ENCODE measurements around the gene RAI14. TPM values are rescaled to one million over a fixed set of nuclear protein-coding genes. Genes with fewer than 3 reads are reported as not detected.

The RAI14 gene
- total RNA-seq, 1 donor from 2014 or later: 307 TPM

DNA sequence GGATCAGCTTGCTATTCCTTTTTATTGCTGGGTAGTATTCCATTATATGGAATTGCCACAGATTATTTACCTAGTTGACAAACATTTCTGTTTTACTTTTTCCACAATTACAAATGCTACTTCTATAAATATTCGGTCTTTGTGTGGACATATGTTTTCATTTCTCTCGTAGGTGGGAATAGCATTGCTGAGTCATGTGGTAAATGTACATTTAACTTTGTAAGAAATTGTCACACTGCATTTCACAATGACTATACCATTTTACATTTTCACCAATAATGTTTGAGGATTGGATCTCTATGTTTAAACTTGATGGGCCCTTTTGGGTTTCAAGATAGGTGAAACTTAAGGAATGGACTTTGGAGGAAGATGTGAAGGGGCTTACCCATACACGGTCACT lies 19.7 kb downstream of the RAI14 start:
- Histone ChIP-seq H3K27ac (ENCODE audit: low read depth, low read length) (peak overlapping the region; percentile 99), H3K9ac (ENCODE audit: low read length) (peak overlapping the region; percentile 66), H2AFZ (ENCODE audit: low read depth, low read length) (no peak overlapping the region), H3K36me3 (ENCODE audit: insufficient read depth, low read length) (peaks cover 10% of the 10 kb centered on the region), H3K9me3 (ENCODE audit: insufficient read depth, low read depth, low read length) (no peaks in the 10 kb centered on the region), H3K4me3 (ENCODE audit: insufficient read depth, low read depth, low read length) (no peak overlapping the region), H3K27me3 (ENCODE audit: insufficient read depth, low read length) (no peaks in the 10 kb centered on the region), H4K20me1 (ENCODE audit: insufficient read depth, low read length) (peaks cover 39% of the 10 kb centered on the region), H3K4me1 (ENCODE audit: insufficient read depth, low read length) (peaks cover 51% of the 10 kb centered on the region), H3K79me2 (ENCODE audit: insufficient read depth, low read length) (peaks cover 98% of the 10 kb centered on the region), H3K4me2 (ENCODE audit: low read length) (peak overlapping the region; percentile 59)
- peak overlapping the region; percentile 56 for H3K4me3 Mint-ChIP-seq (ENCODE audit: unreplicated experiment)
- H3K4me1 Mint-ChIP-seq (ENCODE audit: low read depth, unreplicated experiment): peaks cover 62% of the 10 kb centered on the region
- H3K36me3 Mint-ChIP-seq (ENCODE audit: low read depth, unreplicated experiment): peaks cover 27% of the 10 kb centered on the region
- FAIRE-seq: no peak
- H3K27me3 Mint-ChIP-seq (ENCODE audit: low read depth, unreplicated experiment): no peaks in the 10 kb centered on the region
- H3K27ac Mint-ChIP-seq (ENCODE audit: unreplicated experiment): peak overlapping the region; percentile 51
- no peaks in the 10 kb centered on the region for H3K9me3 Mint-ChIP-seq (ENCODE audit: unreplicated experiment)
- no peak for TF ChIP-seq EZH2 (IDR thresholded peaks at IDR 0.05; ENCODE audit: insufficient read depth, low read length)
- no peak for TF ChIP-seq CTCF (IDR thresholded peaks at IDR 0.05; ENCODE audit: insufficient read depth, low read depth, low read length)
- DNase-seq (ENCODE audit: low read depth): no peak

DNA sequence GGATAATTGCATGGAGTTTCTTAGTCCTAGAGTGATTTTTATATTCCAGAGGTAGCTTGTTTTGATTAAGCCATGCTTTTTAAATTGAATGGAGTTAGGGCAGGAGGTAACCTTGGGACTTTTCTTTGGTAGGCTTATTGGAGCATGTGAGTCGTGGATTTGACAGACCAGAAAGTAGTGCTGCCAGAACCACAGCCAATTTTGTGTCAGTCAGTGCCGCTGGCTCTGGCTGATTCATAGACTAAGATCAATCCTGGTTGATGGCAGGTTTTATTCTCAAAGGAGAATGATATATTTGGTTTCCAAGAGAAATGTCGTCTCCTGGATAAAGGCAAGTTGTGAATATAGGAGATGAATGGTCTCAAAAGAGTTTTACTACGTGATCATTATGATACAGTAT lies 20.3 kb downstream of the RAI14 start:
- H3K9me3 Mint-ChIP-seq (ENCODE audit: unreplicated experiment): no peaks in the 10 kb centered on the region

More for the DNA sequence above, 20.3 kb downstream of the RAI14 start:
- Histone ChIP-seq H2AFZ (ENCODE audit: low read depth, low read length) (no peak overlapping the region), H3K4me3 (ENCODE audit: insufficient read depth, low read depth, low read length) (no peak overlapping the region), H3K9me3 (ENCODE audit: insufficient read depth, low read depth, low read length) (no peaks in the 10 kb centered on the region), H3K4me1 (ENCODE audit: insufficient read depth, low read length) (peaks cover 51% of the 10 kb centered on the region), H3K27ac (ENCODE audit: low read depth, low read length) (peak overlapping the region; percentile 99), H3K4me2 (ENCODE audit: low read length) (peak overlapping the region; percentile 59), H3K9ac (ENCODE audit: low read length) (peak overlapping the region; percentile 66), H3K79me2 (ENCODE audit: insufficient read depth, low read length) (peaks cover 98% of the 10 kb centered on the region), H4K20me1 (ENCODE audit: insufficient read depth, low read length) (peaks cover 38% of the 10 kb centered on the region), H3K36me3 (ENCODE audit: insufficient read depth, low read length) (peaks cover 10% of the 10 kb centered on the region), H3K27me3 (ENCODE audit: insufficient read depth, low read length) (no peaks in the 10 kb centered on the region)
- Mint-ChIP-seq H3K27me3 (ENCODE audit: low read depth, unreplicated experiment) (no peaks in the 10 kb centered on the region), H3K27ac (ENCODE audit: unreplicated experiment) (peak overlapping the region; percentile 51), H3K36me3 (ENCODE audit: low read depth, unreplicated experiment) (peaks cover 27% of the 10 kb centered on the region), H3K4me3 (ENCODE audit: unreplicated experiment) (peak overlapping the region; percentile 56), H3K4me1 (ENCODE audit: low read depth, unreplicated experiment) (peaks cover 64% of the 10 kb centered on the region)
- TF ChIP-seq CTCF (IDR thresholded peaks at IDR 0.05; ENCODE audit: insufficient read depth, low read depth, low read length) (no peak), EZH2 (IDR thresholded peaks at IDR 0.05; ENCODE audit: insufficient read depth, low read length) (no peak)
- FAIRE-seq (no peak), DNase-seq (ENCODE audit: low read depth) (peak; percentile 79)

Measured in astrocyte (in vitro differentiated cells and primary cell).